A673 (cell line): ENCODE data around the gene ADAMTS7. TPM values are rescaled to one million over a fixed set of nuclear protein-coding genes. Genes with fewer than 3 reads are reported as not detected.
"Not testable (repeated sequence)": the region's sequence is repeated elsewhere in the genome, so short reads cannot be mapped to it uniquely, and the experiment has no call there.

Source experiments
- BruUV-seq: library from RNA; stranded (reverse); fragments of 400-500 nt; replicated peaks from 2 replicates; lab custom pipeline; 2021; lab: Mats Ljungman, UMichigan
- CTCF ChIA-PET: fragments of 300-600 bp; sonication (Branson Sonifier 250); formaldehyde crosslinking; loops from one replicate; lab custom pipeline; 2022; ENCODE audit warnings: antibody characterized with exemption; lab: Charles Lee
- POLR2A ChIA-PET: fragments of 300-600 bp; sonication (Branson Sonifier 250); formaldehyde crosslinking; loops from one replicate; lab custom pipeline; 2022; ENCODE audit warnings: antibody characterized with exemption; ENCODE audit not compliant: low non-redundant PET; lab: Charles Lee
- DNase-seq: peaks from one replicate; pipeline ENCODE4 v3.0.0-alpha.2; 2015; ENCODE audit warnings: low spot score
- H3K27ac ChIP-seq: fragments of 200-600 bp; sonication (generic); 2 replicates; pipeline ENCODE4 v1.5.1; 2016; ENCODE audit warnings: mixed run types, low read depth, mild to moderate bottlenecking, mixed read lengths, antibody characterized with exemption, low read length; ENCODE audit not compliant: poor library complexity, severe bottlenecking
- H3K27me3 ChIP-seq: fragments of 200-600 bp; sonication (generic); replicated peaks from 2 replicates; pipeline ENCODE4 v1.6.1; 2017; ENCODE audit warnings: mixed run types, low read depth, mild to moderate bottlenecking, mixed read lengths, antibody characterized with exemption, low read length; ENCODE audit not compliant: insufficient read depth, poor library complexity
- H3K36me3 ChIP-seq: fragments of 200-600 bp; sonication (generic); 2 replicates; pipeline ENCODE4 v1.6.1; 2016; ENCODE audit warnings: mixed run types, mild to moderate bottlenecking, mixed read lengths, antibody characterized with exemption, low read length; ENCODE audit not compliant: insufficient read depth, poor library complexity, severe bottlenecking
- H3K4me1 ChIP-seq: fragments of 200-600 bp; sonication (generic); 2 replicates; pipeline ENCODE4 v1.6.1; 2017; ENCODE audit warnings: mixed run types, mild to moderate bottlenecking, mixed read lengths, antibody characterized with exemption, low read length; ENCODE audit not compliant: insufficient read depth, poor library complexity, severe bottlenecking
- H3K4me3 ChIP-seq: fragments of 200-600 bp; sonication (generic); 2 replicates; pipeline ENCODE4 v1.5.1; 2016; ENCODE audit warnings: low read depth, mixed run types, mild to moderate bottlenecking, mixed read lengths, low read length; ENCODE audit not compliant: poor library complexity, severe bottlenecking
- H3K9me3 ChIP-seq: fragments of 200-600 bp; sonication (generic); 2 replicates; pipeline ENCODE4 v1.6.1; 2016; ENCODE audit warnings: mixed run types, low read depth, mild to moderate bottlenecking, mixed read lengths, antibody characterized with exemption, low read length; ENCODE audit not compliant: poor library complexity, severe bottlenecking
- CTCF ChIP-seq: fragments of 300-800, 200-600 bp; sonication (generic); conservative IDR thresholded peaks from 2 replicates; pipeline ENCODE4 v1.5.1; 2017; ENCODE audit warnings: low read depth, mild to moderate bottlenecking, antibody characterized with exemption, low read length, moderate library complexity, mixed read lengths
- EZH2 ChIP-seq: fragments of 200-600 bp; sonication (generic); IDR thresholded peaks from 2 replicates; pipeline ENCODE4 v1.6.1; 2017; ENCODE audit warnings: borderline replicate concordance, low read depth, mild to moderate bottlenecking, mixed read lengths, antibody characterized with exemption, low read length; ENCODE audit not compliant: poor library complexity, severe bottlenecking
- intact Hi-C: fragments of 100-400 bp; cut with micrococcal nuclease; formaldehyde crosslinking; loops from one replicate; pipeline ENCODE4 v1.10.0; 2022; ENCODE audit not compliant: unreplicated experiment
- total RNA-seq: library from RNA; stranded (reverse); gene quantifications from 2 replicates; pipeline ENCODE4 v1.2.3, GENCODE V29; 2021

The ADAMTS7 gene
- total RNA-seq, 1 experiment from 2014 or later = 0.41 TPM

GRCh38 chr15:78850941-78851755 lies 39.9 kb upstream of the ADAMTS7 start:
- intact Hi-C loops = no loop called here
- H3K27ac ChIP-seq = no peak overlapping the region
- H3K4me3 ChIP-seq = no peak overlapping the region
- no TSS peak for BruUV-seq
- TF ChIP-seq EZH2 (no peak), CTCF (no peak)
- DNase-seq = no peak
- ChIA-PET CTCF (no interaction called here), POLR2A (no interaction called here)
- H3K36me3 ChIP-seq = no peaks in the 10 kb centered on the region
- no peaks in the 10 kb centered on the region for H3K4me1 ChIP-seq
- no peaks in the 10 kb centered on the region for H3K9me3 ChIP-seq
- no peaks in the 10 kb centered on the region for H3K27me3 ChIP-seq

DNA sequence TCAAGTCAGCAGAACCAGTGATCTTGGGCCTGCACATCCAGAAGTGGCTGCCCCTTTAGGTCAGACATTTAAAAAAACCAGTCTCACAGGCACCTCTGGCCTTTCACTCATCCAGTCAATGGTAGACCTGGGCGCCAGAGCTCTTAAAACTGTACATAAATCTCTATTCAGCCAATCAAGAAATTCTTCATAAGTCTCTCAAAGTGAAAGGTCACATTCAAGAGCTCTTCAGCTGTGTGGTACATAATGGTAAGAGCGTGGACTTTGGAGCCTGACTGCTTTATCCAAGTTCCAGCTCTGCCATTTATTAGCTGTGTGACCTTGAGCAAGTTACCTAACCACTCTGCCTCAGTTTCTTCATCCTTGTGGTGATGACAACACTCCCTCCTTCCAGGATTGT lies 39.1 kb upstream of the ADAMTS7 start:
- POLR2A ChIA-PET = no interaction called here
- Histone ChIP-seq H3K9me3 (no peaks in the 10 kb centered on the region), H3K27ac (no peak overlapping the region), H3K36me3 (no peaks in the 10 kb centered on the region), H3K4me3 (no peak overlapping the region), H3K27me3 (no peaks in the 10 kb centered on the region), H3K4me1 (no peaks in the 10 kb centered on the region)
- no TSS peak for BruUV-seq
- CTCF ChIA-PET = no interaction called here
- TF ChIP-seq EZH2 (no peak), CTCF (no peak)
- intact Hi-C loops = no loop called here
- no peak for DNase-seq

- CTCF ChIA-PET, H3K36me3 ChIP-seq, H3K4me1 ChIP-seq, H3K9me3 ChIP-seq, BruUV-seq, H3K27me3 ChIP-seq, intact Hi-C loops, DNase-seq, H3K4me3 ChIP-seq, POLR2A ChIA-PET, H3K27ac ChIP-seq: not testable (repeated sequence)
These were observed 36.2 kb upstream of the ADAMTS7 start for GRCh38 chr15:78847387-78847906.

DNA sequence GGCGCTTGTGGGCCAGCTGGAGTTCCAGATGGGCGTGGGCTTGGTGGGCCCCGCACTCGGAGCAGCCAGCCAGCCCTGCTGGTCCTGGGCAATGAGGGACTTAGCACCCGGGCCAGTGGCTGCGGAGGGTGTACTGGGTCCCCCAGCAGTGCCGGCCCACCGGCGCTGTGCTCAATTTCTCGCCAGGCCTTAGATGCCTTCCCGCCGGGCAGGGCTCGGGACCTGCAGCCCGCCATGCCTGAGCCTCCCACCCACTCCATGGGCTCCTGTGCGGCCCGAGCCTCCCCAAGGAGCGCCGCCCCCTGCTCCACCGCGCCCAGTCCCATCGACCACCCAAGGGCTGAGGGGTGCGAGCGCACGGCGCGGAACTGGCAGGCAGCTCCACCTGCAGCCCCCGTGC lies 35.6 kb upstream of the ADAMTS7 start:
- intact Hi-C loops, CTCF ChIA-PET, H3K4me1 ChIP-seq, H3K4me3 ChIP-seq, H3K27ac ChIP-seq, H3K27me3 ChIP-seq, H3K9me3 ChIP-seq, H3K36me3 ChIP-seq, DNase-seq, BruUV-seq, POLR2A ChIA-PET: not testable (repeated sequence)
